H9 (cell line): Measurements from ENCODE around the gene EXOC3L1. TPM values are rescaled to one million over a fixed set of nuclear protein-coding genes. Genes with fewer than 3 reads are reported as not detected.

Experiments used
- DNase-seq: peaks from one replicate; pipeline ENCODE4 v3.0.0-alpha.2; 2017
- H2AFZ ChIP-seq: one replicate; pipeline ENCODE4 v1.6.1; 2013; ENCODE audit warnings: mild to moderate bottlenecking, low read length, control low read depth, moderate library complexity
- H2AK5ac ChIP-seq: 2 replicates; pipeline ENCODE4 v1.6.1; 2013; ENCODE audit warnings: low read length, control low read depth, mixed read lengths; ENCODE audit not compliant: insufficient read length
- H2BK120ac ChIP-seq: one replicate; pipeline ENCODE4 v1.6.1; 2013; ENCODE audit warnings: low read depth, mild to moderate bottlenecking, low read length, control low read depth, inconsistent platforms; ENCODE audit not compliant: poor library complexity, severe bottlenecking
- H2BK12ac ChIP-seq: 2 replicates; pipeline ENCODE4 v1.6.1; 2013; ENCODE audit warnings: low read length, control low read depth, mixed read lengths, low read depth; ENCODE audit not compliant: insufficient read length
- H2BK15ac ChIP-seq: 2 replicates; pipeline ENCODE4 v1.6.1; 2013; ENCODE audit warnings: low read depth, low read length, control low read depth
- H2BK20ac ChIP-seq: one replicate; pipeline ENCODE4 v1.6.1; 2013; ENCODE audit warnings: low read depth, mild to moderate bottlenecking, low read length, control low read depth, inconsistent platforms; ENCODE audit not compliant: poor library complexity, severe bottlenecking
- H2BK5ac ChIP-seq: 2 replicates; pipeline ENCODE4 v1.6.1; 2013; ENCODE audit warnings: low read length, control low read depth, mixed read lengths; ENCODE audit not compliant: insufficient read length
- H3K14ac ChIP-seq: 2 replicates; pipeline ENCODE4 v1.6.1; 2013; ENCODE audit warnings: low read length, control low read depth; ENCODE audit not compliant: insufficient read depth
- H3K18ac ChIP-seq: 2 replicates; pipeline ENCODE4 v1.6.1; 2013; ENCODE audit warnings: low read depth, mild to moderate bottlenecking, mixed read lengths, low read length, control low read depth; ENCODE audit not compliant: insufficient read length
- H3K23ac ChIP-seq: 2 replicates; pipeline ENCODE4 v1.6.1; 2013; ENCODE audit warnings: low read length, control low read depth, mixed read lengths, low read depth; ENCODE audit not compliant: insufficient read length
- H3K23me2 ChIP-seq: 2 replicates; pipeline ENCODE4 v1.6.1; 2013; ENCODE audit warnings: low read depth, mild to moderate bottlenecking, mixed read lengths, low read length, control low read depth; ENCODE audit not compliant: insufficient read length, poor library complexity, severe bottlenecking
- H3K27ac ChIP-seq: 2 replicates; pipeline ENCODE4 v1.5.1; 2013; ENCODE audit warnings: low read length, control low read depth, mixed read lengths, low read depth; ENCODE audit not compliant: insufficient read length
- H3K27me3 ChIP-seq: 2 replicates; pipeline ENCODE4 v1.6.1; 2013; ENCODE audit warnings: low read length, control low read depth, inconsistent platforms; ENCODE audit not compliant: insufficient read depth
- H3K4ac ChIP-seq: 2 replicates; pipeline ENCODE4 v1.6.1; 2013; ENCODE audit warnings: low read depth, mild to moderate bottlenecking, control low read depth, inconsistent platforms, low read length, moderate library complexity
- H3K4me1 ChIP-seq: 2 replicates; pipeline ENCODE4 v1.6.1; 2013; ENCODE audit warnings: low read length, control low read depth, inconsistent platforms; ENCODE audit not compliant: insufficient read depth
- H3K4me2 ChIP-seq: 2 replicates; pipeline ENCODE4 v1.6.1; 2013; ENCODE audit warnings: low read length, control low read depth, mixed read lengths; ENCODE audit not compliant: insufficient read length, insufficient read depth
- H3K56ac ChIP-seq: 2 replicates; pipeline ENCODE4 v1.6.1; 2013; ENCODE audit warnings: low read depth, mild to moderate bottlenecking, mixed read lengths, low read length, control low read depth; ENCODE audit not compliant: insufficient read length
- H3K79me1 ChIP-seq: 2 replicates; pipeline ENCODE4 v1.6.1; 2013; ENCODE audit warnings: low read depth, mild to moderate bottlenecking, moderate library complexity, low read length, control low read depth, inconsistent platforms; ENCODE audit not compliant: insufficient read depth, poor library complexity, severe bottlenecking
- H3K79me2 ChIP-seq: 2 replicates; pipeline ENCODE4 v1.6.1; 2013; ENCODE audit warnings: low read length, control low read depth, inconsistent platforms; ENCODE audit not compliant: insufficient read depth
- H3K9ac ChIP-seq: 2 replicates; pipeline ENCODE4 v1.6.1; 2013; ENCODE audit warnings: low read length, control low read depth, mixed read lengths; ENCODE audit not compliant: insufficient read length; ENCODE audit errors: extremely low read depth
- H3K9me3 ChIP-seq: one replicate; pipeline ENCODE4 v1.6.1; 2013; ENCODE audit warnings: low read depth, low read length, inconsistent platforms; ENCODE audit not compliant: control insufficient read depth
- H3T11ph ChIP-seq: one replicate; pipeline ENCODE4 v1.6.1; 2013; ENCODE audit warnings: mild to moderate bottlenecking, low read length, control low read depth, inconsistent platforms
- H4K20me1 ChIP-seq: one replicate; pipeline ENCODE4 v1.6.1; 2013; ENCODE audit not compliant: control insufficient read depth, insufficient read length, insufficient read depth
- H4K5ac ChIP-seq: 2 replicates; pipeline ENCODE4 v1.6.1; 2013; ENCODE audit warnings: low read depth, mild to moderate bottlenecking, mixed read lengths, low read length, control low read depth; ENCODE audit not compliant: insufficient read length
- H4K8ac ChIP-seq: replicated peaks from 2 replicates; pipeline ENCODE4 v1.6.1; 2013; ENCODE audit warnings: low read length, control low read depth, mixed read lengths, low read depth; ENCODE audit not compliant: insufficient read length
- H4K91ac ChIP-seq: 2 replicates; pipeline ENCODE4 v1.6.1; 2013; ENCODE audit warnings: low read depth, mild to moderate bottlenecking, moderate library complexity, mixed read lengths, low read length, control low read depth; ENCODE audit not compliant: insufficient read length
- H3K27ac Mint-ChIP-seq, 3 experiments: 2 replicates in 2 of 3; 3 replicates in 1 of 3; pipeline ENCODE4 v1.8.0; 2020 to 2021; ENCODE audit warnings: mixed read lengths in 3 of 3, mild to moderate bottlenecking in 1 of 3, moderate library complexity in 1 of 3
- H3K27me3 Mint-ChIP-seq: 2 replicates; pipeline ENCODE4 v1.8.0; 2021; ENCODE audit warnings: low read depth, mild to moderate bottlenecking, moderate library complexity, mixed read lengths
- H3K36me3 Mint-ChIP-seq, 3 experiments: 2 replicates in 2 of 3; 3 replicates in 1 of 3; pipeline ENCODE4 v1.8.0; 2020 to 2021; ENCODE audit warnings: low read depth in 3 of 3, mixed read lengths in 3 of 3; ENCODE audit not compliant: insufficient read depth in 1 of 3
- H3K4me1 Mint-ChIP-seq, 2 experiments: 2 replicates each; pipeline ENCODE4 v1.8.0; 2020; ENCODE audit warnings: mixed read lengths in 2 of 2
- H3K4me3 Mint-ChIP-seq, 2 experiments: 2 replicates in 1 of 2; 3 replicates in 1 of 2; pipeline ENCODE4 v1.8.0; 2020 to 2021; ENCODE audit warnings: mild to moderate bottlenecking in 2 of 2, mixed read lengths in 2 of 2, moderate library complexity in 1 of 2
- H3K9me3 Mint-ChIP-seq, 2 experiments: 2 replicates in 1 of 2; 3 replicates in 1 of 2; pipeline ENCODE4 v1.8.0; 2020; ENCODE audit warnings: mild to moderate bottlenecking in 2 of 2, mixed read lengths in 2 of 2, moderate library complexity in 1 of 2
- WGBS: extraction: QIAGEN DNeasy Blood & Tissue Kit; methylation state at CpG from one replicate; pipeline ENCODE4 v1.1.7; 2013; ENCODE audit warnings: missing lambda C conversion rate, low lambda C conversion rate, mixed read lengths; ENCODE audit not compliant: insufficient read length; ENCODE audit errors: extremely low coverage; 5-methylcytosine and 5-hydroxymethylcytosine counted together
- total RNA-seq: library from RNA; stranded (reverse); gene quantifications from 2 replicates; pipeline ENCODE4 v1.2.1, GENCODE V29; 2021
- TF ChIP-seq, protein P1 (sequence below): fragments of 200-600 bp; sonication (generic); conservative IDR thresholded peaks from 3 replicates; pipeline ENCODE4 v1.8.0; 2021; ENCODE audit warnings: antibody characterized with exemption, mild to moderate bottlenecking

The EXOC3L1 gene
- total RNA-seq, 1 experiment from 2014 or later, result 3.3 TPM

DNA sequence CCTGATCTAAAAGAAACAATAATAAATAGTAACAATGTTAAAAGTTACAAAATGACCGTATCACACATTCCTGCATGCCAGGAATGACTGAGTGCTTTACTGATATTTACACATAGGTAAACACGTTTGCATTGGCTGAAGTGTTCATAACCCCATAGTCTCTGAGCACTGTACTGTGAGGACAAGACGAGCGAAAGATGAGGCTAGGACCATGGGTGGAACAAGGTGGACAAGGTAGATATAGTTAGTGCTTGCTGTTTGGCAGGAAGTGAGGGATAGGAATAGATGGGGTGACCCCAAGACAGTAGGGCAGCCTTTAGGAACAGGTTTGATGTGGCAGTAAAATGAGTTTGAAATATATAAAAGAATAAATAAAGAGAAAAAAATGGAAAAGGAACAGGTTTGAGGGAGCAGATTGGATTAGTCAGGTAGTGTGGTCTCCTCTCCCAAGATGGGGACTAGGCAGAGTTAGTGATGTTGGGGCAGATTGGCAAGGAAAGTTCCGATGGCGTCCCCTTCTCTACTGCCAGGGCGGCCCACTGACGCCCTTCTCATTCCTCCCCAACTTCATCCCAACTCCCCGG, 1.6 kb upstream of the EXOC3L1 start:
- H3K4me1 Mint-ChIP-seq, result peaks cover 23 to 34% of the 10 kb centered on the region in 2 experiments
- no peak overlapping the region for H3K27ac Mint-ChIP-seq
- Histone ChIP-seq H3K18ac (no peak overlapping the region), H4K5ac (no peak overlapping the region), H3K79me2 (peaks cover 13% of the 10 kb centered on the region; the same call in 1 of the 2 replicates), H3K27me3 (no peaks in the 10 kb centered on the region; the same call in 1 of the 2 replicates), H3K56ac (no peak overlapping the region), H2AK5ac (no peak overlapping the region), H3K4ac (no peak overlapping the region), H3K9me3 (no peaks in the 10 kb centered on the region), H4K91ac (no peak overlapping the region), H2BK20ac (no peak overlapping the region), H3K9ac (no peak overlapping the region), H3K27ac (no peak overlapping the region), H3K79me1 (peaks cover 13% of the 10 kb centered on the region), H3T11ph (no peak overlapping the region), H2BK12ac (no peak overlapping the region), H3K14ac (no peak overlapping the region), H3K23ac (no peak overlapping the region), H2BK15ac (no peak overlapping the region), H2BK5ac (no peak overlapping the region), H4K20me1 (no peaks in the 10 kb centered on the region), H2BK120ac (no peak overlapping the region), H3K4me2 (peak overlapping the region; percentile 89), H3K4me1 (no peaks in the 10 kb centered on the region), H2AFZ (no peak overlapping the region), H3K23me2 (peaks cover 8% of the 10 kb centered on the region), H4K8ac (no peak overlapping the region)
- H3K9me3 Mint-ChIP-seq, result no peaks in the 10 kb centered on the region; a peak in 1 of 5 replicates
- H3K4me3 Mint-ChIP-seq, result peak overlapping the region; percentile 86 to 93
- peaks cover 8% of the 10 kb centered on the region for H3K27me3 Mint-ChIP-seq
- peaks cover 31 to 39% (median 37%) of the 10 kb centered on the region in 3 experiments for H3K36me3 Mint-ChIP-seq
- no peak for DNase-seq
- no CpG with 5 or more reads among the region's 9 CpGs for WGBS
- TF ChIP-seq, protein P1, sequence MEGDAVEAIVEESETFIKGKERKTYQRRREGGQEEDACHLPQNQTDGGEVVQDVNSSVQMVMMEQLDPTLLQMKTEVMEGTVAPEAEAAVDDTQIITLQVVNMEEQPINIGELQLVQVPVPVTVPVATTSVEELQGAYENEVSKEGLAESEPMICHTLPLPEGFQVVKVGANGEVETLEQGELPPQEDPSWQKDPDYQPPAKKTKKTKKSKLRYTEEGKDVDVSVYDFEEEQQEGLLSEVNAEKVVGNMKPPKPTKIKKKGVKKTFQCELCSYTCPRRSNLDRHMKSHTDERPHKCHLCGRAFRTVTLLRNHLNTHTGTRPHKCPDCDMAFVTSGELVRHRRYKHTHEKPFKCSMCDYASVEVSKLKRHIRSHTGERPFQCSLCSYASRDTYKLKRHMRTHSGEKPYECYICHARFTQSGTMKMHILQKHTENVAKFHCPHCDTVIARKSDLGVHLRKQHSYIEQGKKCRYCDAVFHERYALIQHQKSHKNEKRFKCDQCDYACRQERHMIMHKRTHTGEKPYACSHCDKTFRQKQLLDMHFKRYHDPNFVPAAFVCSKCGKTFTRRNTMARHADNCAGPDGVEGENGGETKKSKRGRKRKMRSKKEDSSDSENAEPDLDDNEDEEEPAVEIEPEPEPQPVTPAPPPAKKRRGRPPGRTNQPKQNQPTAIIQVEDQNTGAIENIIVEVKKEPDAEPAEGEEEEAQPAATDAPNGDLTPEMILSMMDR, result no peak
